ENCODE measurements around the gene VAV2.
"Not testable (repeated sequence)": the region's sequence is repeated elsewhere in the genome, so short reads cannot be mapped to it uniquely, and the experiment has no call there.

The VAV2 gene

GRCh38 chr9:133914442-133915342 is 77.4 kb downstream of the VAV2 start:
- no peak for DNase-seq (ENCODE audit: low read depth)

- DNase-seq (ENCODE audit: low read depth) = no peak
These were observed 78.4 kb downstream of the VAV2 start for GRCh38 chr9:133913571-133914369.

GRCh38 chr9:133910855-133911514 is 81.1 kb downstream of the VAV2 start:
- DNase-seq (ENCODE audit: low read depth) = peak; percentile 51

- DNase-seq (ENCODE audit: low read depth) = no peak
These were observed 84.9 kb downstream of the VAV2 start for GRCh38 chr9:133906932-133907910.

- no peak for DNase-seq (ENCODE audit: low read depth)
These were observed 85.9 kb downstream of the VAV2 start for GRCh38 chr9:133906218-133906617.

- DNase-seq (ENCODE audit: low read depth) = no peak
These were observed 86.6 kb downstream of the VAV2 start for GRCh38 chr9:133905493-133905892.

- DNase-seq (ENCODE audit: low read depth) = no peak
These were observed 87.6 kb downstream of the VAV2 start for GRCh38 chr9:133904346-133905090.

- no peak for DNase-seq (ENCODE audit: low read depth)
These were observed 90.8 kb downstream of the VAV2 start for GRCh38 chr9:133901184-133901835.

GRCh38 chr9:133897675-133898074 is 94.4 kb downstream of the VAV2 start:
- peak; percentile 85 for DNase-seq (ENCODE audit: low read depth)

GRCh38 chr9:133896007-133896406 is 96.1 kb downstream of the VAV2 start:
- DNase-seq (ENCODE audit: low read depth) = not testable (repeated sequence)

GRCh38 chr9:133895335-133895734 is 96.8 kb downstream of the VAV2 start:
- DNase-seq (ENCODE audit: low read depth) = no peak

GRCh38 chr9:133894377-133895321 is 97.5 kb downstream of the VAV2 start:
- DNase-seq (ENCODE audit: low read depth) = no peak

- no peak for DNase-seq (ENCODE audit: low read depth)
These were observed 98.7 kb downstream of the VAV2 start for GRCh38 chr9:133893191-133893994.

GRCh38 chr9:133892193-133892920 is 99.8 kb downstream of the VAV2 start:
- no peak for DNase-seq (ENCODE audit: low read depth)

- DNase-seq (ENCODE audit: low read depth) = no peak
These were observed 100.4 kb downstream of the VAV2 start for GRCh38 chr9:133891741-133892140.

GRCh38 chr9:133890583-133890982 is 101.5 kb downstream of the VAV2 start:
- DNase-seq (ENCODE audit: low read depth) = no peak

GRCh38 chr9:133889584-133890301 is 102.4 kb downstream of the VAV2 start:
- peak; percentile 64 for DNase-seq (ENCODE audit: low read depth)

All from EH (cell line).